Measurements from ENCODE around the gene SLC38A3. TPM values are rescaled to one million over a fixed set of nuclear protein-coding genes. Genes with fewer than 3 reads are reported as not detected.

The SLC38A3 gene
- total RNA-seq, 4 donors from 2014 or later, result 0.69 to 4.1 TPM; not detected in 2

DNA sequence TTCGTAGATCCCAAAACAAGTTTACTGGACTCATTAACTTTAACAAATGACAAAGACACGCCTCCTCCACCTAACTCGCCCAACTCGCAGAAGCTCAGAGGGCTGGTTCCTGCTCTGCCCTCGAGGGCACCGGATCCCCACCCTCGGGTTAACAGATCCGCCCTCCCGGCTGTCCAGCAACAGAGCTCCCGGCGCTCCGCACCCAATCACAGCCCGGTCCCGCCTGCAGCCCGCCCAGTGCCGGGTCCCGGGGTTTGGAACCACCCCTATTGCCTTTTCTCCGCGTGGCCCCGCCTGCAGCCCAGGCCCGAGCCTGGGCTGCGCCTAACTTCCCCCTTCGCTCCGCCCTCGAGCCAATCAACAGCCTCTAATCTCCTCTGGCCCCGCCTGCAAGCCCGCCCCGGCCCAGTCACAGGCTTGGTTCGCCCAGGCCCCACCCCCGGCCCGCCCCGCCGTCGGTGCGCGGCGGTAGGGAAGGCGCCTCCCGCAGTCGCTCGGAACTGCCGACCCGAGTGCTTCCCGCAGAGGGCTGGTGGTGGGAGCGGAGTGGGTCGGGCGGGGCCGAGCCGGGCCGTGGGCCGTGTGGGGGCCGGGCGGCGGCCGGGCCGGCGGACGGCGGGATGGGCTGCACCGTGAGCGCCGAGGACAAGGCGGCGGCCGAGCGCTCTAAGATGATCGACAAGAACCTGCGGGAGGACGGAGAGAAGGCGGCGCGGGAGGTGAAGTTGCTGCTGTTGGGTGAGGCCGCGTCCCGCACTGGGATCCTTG is 30.8 kb downstream of the SLC38A3 start, which contains the start of gene GNAI2:
Gene GNAI2, plus strand, starts transcription at position 489 of the 768 bp plus-strand sequence. Its CDS starts 132 bp downstream, at position 621.
- Histone ChIP-seq H3K9me3 (no peaks in the 10 kb centered on the region), H3K36me3 (no peaks in the 10 kb centered on the region), H3K4me1 (peaks cover 6 to 10% of the 10 kb centered on the region in 2 donors), H3K4me3 (peak within 1 kb of the TSS; percentile 72 to 91), H3K27me3 (no peaks in the 10 kb centered on the region), H3K27ac (peak within 1 kb of the TSS; percentile 91 to 99)
- intact Hi-C loops (cut with DNase I; ENCODE audit: low total_unique reads), result no loop called here
- DNase-seq, result peak; percentile 99
- peak; percentile 92 to 96 for TF ChIP-seq POLR2A (IDR thresholded peaks at IDR 0.05)
- TF ChIP-seq, protein P1, sequence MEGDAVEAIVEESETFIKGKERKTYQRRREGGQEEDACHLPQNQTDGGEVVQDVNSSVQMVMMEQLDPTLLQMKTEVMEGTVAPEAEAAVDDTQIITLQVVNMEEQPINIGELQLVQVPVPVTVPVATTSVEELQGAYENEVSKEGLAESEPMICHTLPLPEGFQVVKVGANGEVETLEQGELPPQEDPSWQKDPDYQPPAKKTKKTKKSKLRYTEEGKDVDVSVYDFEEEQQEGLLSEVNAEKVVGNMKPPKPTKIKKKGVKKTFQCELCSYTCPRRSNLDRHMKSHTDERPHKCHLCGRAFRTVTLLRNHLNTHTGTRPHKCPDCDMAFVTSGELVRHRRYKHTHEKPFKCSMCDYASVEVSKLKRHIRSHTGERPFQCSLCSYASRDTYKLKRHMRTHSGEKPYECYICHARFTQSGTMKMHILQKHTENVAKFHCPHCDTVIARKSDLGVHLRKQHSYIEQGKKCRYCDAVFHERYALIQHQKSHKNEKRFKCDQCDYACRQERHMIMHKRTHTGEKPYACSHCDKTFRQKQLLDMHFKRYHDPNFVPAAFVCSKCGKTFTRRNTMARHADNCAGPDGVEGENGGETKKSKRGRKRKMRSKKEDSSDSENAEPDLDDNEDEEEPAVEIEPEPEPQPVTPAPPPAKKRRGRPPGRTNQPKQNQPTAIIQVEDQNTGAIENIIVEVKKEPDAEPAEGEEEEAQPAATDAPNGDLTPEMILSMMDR (IDR thresholded peaks at IDR 0.05), result peak in 1 of 4 experiments; percentile 28

DNA sequence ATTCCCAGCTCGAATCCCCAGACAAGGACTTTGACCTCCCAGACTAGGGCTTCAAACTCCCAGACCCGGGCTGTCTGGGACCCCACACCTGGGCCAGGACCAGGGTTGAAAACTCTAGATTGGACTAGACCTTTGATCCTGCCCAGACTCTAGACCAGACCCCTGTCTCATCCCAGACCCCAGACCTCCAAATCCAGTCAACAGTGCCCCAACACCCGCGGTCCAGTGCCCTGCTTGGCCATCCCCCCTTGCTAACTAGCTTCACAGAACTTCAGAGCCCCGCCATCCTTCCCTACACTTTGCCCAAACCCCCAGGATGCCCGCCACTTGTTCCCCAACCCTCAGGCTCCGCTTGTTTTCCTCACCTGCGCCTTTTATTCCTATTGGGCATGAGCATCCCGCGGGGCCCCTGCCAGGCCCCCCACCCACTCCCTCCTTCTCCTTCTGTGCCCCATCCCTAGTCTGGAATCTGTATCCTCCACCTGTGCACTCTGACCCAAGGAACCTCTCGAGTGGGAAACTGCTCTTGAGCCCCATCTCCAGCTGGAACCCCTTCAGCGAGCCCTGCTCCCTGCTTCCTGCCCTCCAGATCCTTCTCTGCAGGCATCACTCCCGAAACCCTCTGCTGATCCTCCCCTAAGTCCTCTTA is 31.5 kb downstream of the SLC38A3 start:
- Histone ChIP-seq H3K9me3 (no peaks in the 10 kb centered on the region), H3K27ac (peak overlapping the region; percentile 91 to 99), H3K36me3 (no peaks in the 10 kb centered on the region), H3K4me3 (peak overlapping the region; percentile 72 to 91), H3K27me3 (no peaks in the 10 kb centered on the region), H3K4me1 (peaks cover 6 to 16% of the 10 kb centered on the region in 2 donors)
- DNase-seq, result no peak
- TF ChIP-seq, protein P1 (IDR thresholded peaks at IDR 0.05), result no peak
- TF ChIP-seq POLR2A (IDR thresholded peaks at IDR 0.05), result no peak
- intact Hi-C loops (cut with DNase I; ENCODE audit: low total_unique reads), result no loop called here

DNA sequence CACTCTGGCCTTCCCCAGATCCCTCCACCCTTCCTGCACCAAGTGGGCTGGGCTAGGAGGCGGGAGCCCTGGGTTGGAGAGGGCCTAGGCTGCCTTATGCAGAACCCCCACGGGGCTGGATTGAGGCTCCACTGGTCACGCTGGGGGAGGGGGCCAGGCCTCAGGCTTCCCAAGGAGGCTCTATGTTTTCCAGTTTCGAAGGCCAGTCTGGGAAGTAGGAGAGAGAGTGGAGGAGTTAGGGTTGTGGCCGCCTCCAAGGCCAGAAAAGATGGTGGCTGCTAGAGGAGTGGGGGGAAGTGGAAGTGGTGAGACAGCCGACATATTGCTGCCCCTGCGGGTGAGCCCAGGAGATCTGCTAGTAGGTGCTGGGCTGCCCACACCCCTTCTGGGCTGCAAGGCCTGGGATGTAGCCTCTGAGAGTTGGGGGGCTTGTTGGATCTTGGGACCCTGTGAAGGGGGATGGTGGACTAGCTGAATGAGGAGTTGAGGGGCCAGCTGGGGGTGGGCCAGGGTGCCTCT is 32.1 kb downstream of the SLC38A3 start:
- H3K4me1 ChIP-seq, result peaks cover 6 to 22% of the 10 kb centered on the region in 2 donors
- H3K27me3 ChIP-seq, result no peaks in the 10 kb centered on the region
- intact Hi-C loops (cut with DNase I; ENCODE audit: low total_unique reads), result no loop called here
- peak overlapping the region; percentile 91 to 99 for H3K27ac ChIP-seq
- TF ChIP-seq POLR2A (IDR thresholded peaks at IDR 0.05), result no peak
- TF ChIP-seq, protein P1 (IDR thresholded peaks at IDR 0.05), result no peak
- H3K36me3 ChIP-seq, result no peaks in the 10 kb centered on the region
- H3K9me3 ChIP-seq, result no peaks in the 10 kb centered on the region
- peak overlapping the region; percentile 72 to 91 for H3K4me3 ChIP-seq
- DNase-seq, result no peak

DNA sequence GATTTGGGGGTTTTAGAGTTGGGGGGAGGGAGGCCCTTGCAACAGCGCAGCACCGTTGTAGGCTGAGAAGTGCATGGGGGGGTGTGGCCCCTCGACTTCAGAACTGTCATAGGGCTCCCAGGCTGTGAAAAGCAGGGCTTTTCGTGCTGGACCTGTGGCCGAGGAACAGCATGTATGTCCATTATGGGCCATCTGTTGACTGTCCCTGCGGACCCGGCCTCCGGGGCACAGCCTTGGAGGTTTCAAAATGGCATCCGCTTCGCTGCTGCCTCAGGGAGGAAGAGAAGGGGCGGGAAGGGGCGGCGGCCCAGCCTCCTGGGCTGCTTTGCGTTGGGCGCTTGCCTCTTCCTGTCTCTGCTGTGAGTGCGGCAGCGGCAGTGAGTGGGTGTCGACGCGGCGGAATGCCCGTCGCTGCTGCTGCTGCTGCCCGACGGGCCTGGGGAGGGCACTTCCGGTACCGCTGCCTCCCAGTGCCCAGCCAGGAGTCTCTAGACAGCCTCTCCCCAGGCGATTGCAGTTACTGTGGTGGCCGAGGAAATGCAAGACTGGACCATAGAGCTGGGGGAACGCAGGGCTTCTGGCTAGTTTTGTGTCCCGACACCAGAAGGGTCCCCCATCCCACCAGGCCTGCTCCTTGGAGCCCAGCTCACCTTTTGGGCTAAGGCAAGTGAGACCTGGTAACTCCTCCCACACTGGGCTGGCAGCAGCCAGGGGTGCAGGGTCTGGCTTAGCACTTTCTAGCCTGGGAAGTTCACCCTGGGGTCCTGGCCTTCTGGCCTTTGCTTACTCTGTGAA is 32.9 kb downstream of the SLC38A3 start:
- DNase-seq, result peak; percentile 78 to 79
- Histone ChIP-seq H3K36me3 (no peaks in the 10 kb centered on the region), H3K27ac (peak overlapping the region; percentile 91 to 99), H3K27me3 (no peaks in the 10 kb centered on the region), H3K9me3 (no peaks in the 10 kb centered on the region), H3K4me3 (peak overlapping the region; percentile 72 to 91), H3K4me1 (peaks cover 6 to 29% of the 10 kb centered on the region in 2 donors)
- peak; percentile 59 to 68 for TF ChIP-seq POLR2A (IDR thresholded peaks at IDR 0.05)
- TF ChIP-seq, protein P1 (IDR thresholded peaks at IDR 0.05), result no peak
- intact Hi-C loops (cut with DNase I; ENCODE audit: low total_unique reads), result no loop called here

Data from uterus (tissue), 4 donors.